T-helper 2 cell treated with Interferon-gamma antibody and Interleukin-4, amounts not matched to agents 5 μg/mL and 100 μg/mL, for 36 hours (primary cell): ENCODE measurements around the gene PMVK.
A peak's percentile ranks its signal among the peaks of the same experiment; 100 is the strongest.

Experiments
- DNase-seq: peaks from one replicate; pipeline ENCODE4 v3.0.0; 2021; ENCODE audit warnings: low spot score
- H3K27ac Mint-ChIP-seq: one replicate; pipeline ENCODE4 v1.8.0; 2021; ENCODE audit warnings: mild to moderate bottlenecking, mixed read lengths
- H3K27me3 Mint-ChIP-seq: one replicate; pipeline ENCODE4 v1.8.0; 2021; ENCODE audit warnings: low read depth, mixed read lengths
- H3K36me3 Mint-ChIP-seq: one replicate; pipeline ENCODE4 v1.8.0; 2021; ENCODE audit warnings: low read depth, mixed read lengths
- H3K4me1 Mint-ChIP-seq: one replicate; pipeline ENCODE4 v1.8.0; 2021; ENCODE audit warnings: low read depth, mixed read lengths
- H3K4me3 Mint-ChIP-seq: one replicate; pipeline ENCODE4 v1.8.0; 2022; ENCODE audit warnings: mild to moderate bottlenecking, moderate library complexity, mixed read lengths
- H3K9me3 Mint-ChIP-seq: one replicate; pipeline ENCODE4 v1.8.0; 2021; ENCODE audit warnings: mixed read lengths

Gene PMVK

DNA sequence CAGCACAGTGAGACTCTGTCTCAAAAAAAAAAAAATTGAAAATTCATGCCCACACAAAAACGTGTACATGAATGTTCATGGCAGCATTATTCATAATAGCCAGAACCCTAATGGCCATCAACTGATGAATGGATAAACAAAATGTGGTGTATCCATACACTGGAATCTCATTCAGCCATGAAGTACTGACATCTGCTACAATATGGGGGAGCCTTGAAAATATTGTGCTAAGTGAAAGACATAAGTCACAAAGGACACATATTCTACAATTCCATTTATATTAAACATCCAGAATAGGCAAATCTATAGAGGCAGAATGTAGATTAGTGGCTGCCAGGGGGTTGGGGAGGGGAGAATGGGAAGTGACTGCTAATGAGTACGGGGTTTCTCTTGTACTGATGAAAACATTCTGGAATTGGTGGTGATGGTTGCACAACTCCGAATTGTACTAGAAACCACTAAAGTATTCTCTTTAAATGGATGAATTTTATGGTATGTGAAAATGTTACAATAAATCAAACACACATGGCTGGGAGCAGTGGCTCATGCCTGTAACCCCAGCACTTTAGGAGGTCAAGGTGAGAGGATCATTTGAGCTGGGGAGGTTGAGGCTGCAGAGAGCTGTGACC, 33.5 kb downstream of the PMVK start:
- Mint-ChIP-seq H3K27me3 (peaks cover 3% of the 10 kb centered on the region), H3K36me3 (no peaks in the 10 kb centered on the region), H3K27ac (no peak overlapping the region), H3K4me1 (no peaks in the 10 kb centered on the region), H3K9me3 (no peaks in the 10 kb centered on the region), H3K4me3 (no peak overlapping the region)
- no peak for DNase-seq

DNA sequence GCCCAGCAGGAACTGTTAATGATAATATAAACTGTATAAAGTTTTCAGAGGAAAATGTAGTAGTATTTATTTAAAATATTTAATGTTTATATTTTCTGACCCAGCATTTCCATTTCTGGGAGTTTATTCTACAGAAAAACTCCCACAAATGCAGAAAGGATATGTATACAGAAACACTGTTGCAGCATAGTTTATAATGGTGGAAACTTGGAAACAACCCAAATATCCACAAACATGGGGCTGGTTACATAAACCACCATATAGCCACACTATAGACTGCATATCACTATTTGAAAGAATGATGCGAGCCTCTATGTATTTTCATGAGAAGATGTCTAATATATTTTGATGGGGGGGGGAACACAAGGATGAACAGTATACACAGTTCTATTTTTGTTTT, 34.9 kb downstream of the PMVK start:
- H3K9me3 Mint-ChIP-seq, result no peaks in the 10 kb centered on the region
- H3K27me3 Mint-ChIP-seq, result peaks cover 3% of the 10 kb centered on the region
- no peak overlapping the region for H3K4me3 Mint-ChIP-seq
- H3K36me3 Mint-ChIP-seq, result no peaks in the 10 kb centered on the region
- H3K27ac Mint-ChIP-seq, result no peak overlapping the region
- no peak for DNase-seq
- no peaks in the 10 kb centered on the region for H3K4me1 Mint-ChIP-seq

DNA sequence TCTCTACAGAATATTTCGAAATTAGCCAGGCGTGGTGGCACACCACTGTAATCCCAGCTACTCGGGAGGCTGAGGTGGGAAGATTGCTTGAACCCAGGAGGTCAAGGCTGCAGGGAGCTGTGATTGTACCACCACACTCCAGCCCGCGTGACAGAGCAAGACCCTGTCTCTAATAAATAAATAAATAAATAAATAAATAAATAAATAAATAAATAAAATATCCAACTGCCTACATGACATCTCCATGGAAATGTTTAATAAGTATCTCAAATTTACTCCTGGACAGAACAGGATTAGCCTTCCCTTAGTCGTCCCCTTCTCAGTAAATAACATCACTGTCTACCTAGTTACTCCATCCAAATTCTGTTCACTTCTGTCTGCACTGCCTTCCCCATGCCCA, 37.5 kb downstream of the PMVK start:
- no peak for DNase-seq

DNA sequence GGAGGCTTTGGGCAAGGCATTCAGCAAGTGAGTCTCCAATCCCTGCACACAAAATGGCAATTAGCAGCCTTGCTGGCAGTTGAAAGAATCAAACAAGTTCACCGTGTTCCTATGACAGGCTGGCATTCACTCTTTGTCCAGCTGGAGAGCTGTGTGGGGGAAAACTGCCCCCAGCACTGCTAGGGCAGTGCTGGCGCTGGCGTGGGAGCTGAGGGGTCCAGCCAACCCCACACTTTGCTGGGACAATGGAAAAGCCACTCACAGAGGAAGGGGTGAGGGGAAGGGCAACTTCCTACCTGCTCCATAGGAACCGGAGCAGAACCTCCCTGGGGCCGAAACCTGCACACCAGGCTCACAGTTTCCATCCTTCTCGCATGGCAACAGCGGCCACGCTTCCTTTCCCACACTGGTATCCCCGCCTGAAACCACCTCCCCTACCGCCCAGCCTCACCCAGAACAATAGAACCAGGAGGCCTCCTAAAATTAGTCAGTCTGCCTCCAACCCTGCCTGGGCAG, 39.7 kb downstream of the PMVK start:
- H3K36me3 Mint-ChIP-seq, result no peaks in the 10 kb centered on the region
- H3K4me1 Mint-ChIP-seq, result no peaks in the 10 kb centered on the region
- DNase-seq, result no peak
- no peak overlapping the region for H3K27ac Mint-ChIP-seq
- H3K9me3 Mint-ChIP-seq, result no peaks in the 10 kb centered on the region
- no peak overlapping the region for H3K4me3 Mint-ChIP-seq
- peaks cover 20% of the 10 kb centered on the region for H3K27me3 Mint-ChIP-seq

More for the DNA sequence above, 37.5 kb downstream of the PMVK start:
- no peak overlapping the region for H3K27ac Mint-ChIP-seq
- H3K4me3 Mint-ChIP-seq, result no peak overlapping the region
- no peaks in the 10 kb centered on the region for H3K9me3 Mint-ChIP-seq
- H3K36me3 Mint-ChIP-seq, result no peaks in the 10 kb centered on the region
- H3K27me3 Mint-ChIP-seq, result peaks cover 8% of the 10 kb centered on the region
- H3K4me1 Mint-ChIP-seq, result no peaks in the 10 kb centered on the region

DNA sequence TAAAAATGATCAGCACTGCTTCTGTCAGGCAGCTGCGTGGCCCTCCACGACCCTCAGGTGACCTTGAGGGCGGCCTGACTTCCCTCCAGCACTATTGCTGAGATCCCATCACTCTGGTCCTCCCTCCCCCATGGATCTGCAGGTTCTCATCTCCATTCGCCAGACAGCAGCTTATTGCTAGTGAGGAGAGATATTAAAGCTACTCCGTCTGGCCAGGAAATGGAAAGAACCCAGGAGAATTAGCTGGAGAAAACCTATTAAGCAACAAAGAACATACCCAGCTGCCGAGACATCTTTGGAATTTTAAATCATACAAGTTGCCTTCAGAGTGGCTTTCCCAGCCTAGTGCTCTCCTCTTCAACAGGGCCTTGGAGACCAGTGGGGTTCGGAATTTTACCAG, 40.7 kb downstream of the PMVK start:
- Mint-ChIP-seq H3K4me1 (peaks cover 1% of the 10 kb centered on the region), H3K27ac (no peak overlapping the region)
- DNase-seq, result no peak

DNA sequence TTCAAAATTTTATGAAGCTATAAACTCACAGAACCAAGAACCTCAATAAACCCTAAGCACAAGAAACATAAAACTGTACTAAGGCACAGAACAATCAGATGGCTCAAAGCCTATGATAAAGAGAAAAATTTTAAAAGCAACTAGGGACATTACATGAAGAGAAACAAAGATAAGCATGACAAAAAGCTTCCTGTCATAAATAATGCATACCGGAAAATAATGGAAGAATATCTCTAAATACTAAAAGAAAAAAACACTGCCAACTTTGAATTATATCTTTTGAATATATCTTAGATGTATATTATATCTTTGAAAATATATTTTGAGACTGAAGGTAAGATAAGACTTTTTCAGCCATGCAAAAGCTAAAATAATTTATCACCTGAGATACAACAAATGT, 45.1 kb downstream of the PMVK start:
- Mint-ChIP-seq H3K4me1 (peaks cover 9% of the 10 kb centered on the region), H3K9me3 (no peaks in the 10 kb centered on the region), H3K27me3 (peaks cover 22% of the 10 kb centered on the region), H3K4me3 (no peak overlapping the region), H3K27ac (no peak overlapping the region), H3K36me3 (no peaks in the 10 kb centered on the region)
- no peak for DNase-seq

More for the DNA sequence above, 40.7 kb downstream of the PMVK start:
- no peak overlapping the region for H3K4me3 Mint-ChIP-seq
- H3K36me3 Mint-ChIP-seq, result no peaks in the 10 kb centered on the region
- H3K27me3 Mint-ChIP-seq, result peaks cover 25% of the 10 kb centered on the region
- H3K9me3 Mint-ChIP-seq, result no peaks in the 10 kb centered on the region

DNA sequence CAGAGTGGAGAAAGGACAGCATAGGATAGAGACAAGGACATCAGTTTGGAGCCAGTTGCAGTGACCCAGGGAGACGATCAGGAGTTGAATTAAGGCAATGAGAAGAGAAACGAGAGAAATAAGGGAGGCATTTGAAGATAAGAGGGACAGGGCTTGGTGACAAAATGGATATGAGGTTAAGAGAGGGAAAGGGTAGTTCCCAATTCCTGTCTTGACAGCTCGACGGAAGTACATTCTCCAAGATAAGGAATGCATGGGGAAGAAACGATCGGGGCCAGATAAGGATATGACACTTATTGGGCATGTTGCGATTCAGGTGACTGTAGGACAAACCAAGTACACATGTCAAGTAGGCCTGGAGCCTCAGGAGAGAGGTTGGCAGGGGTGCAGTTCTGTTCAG, 47.8 kb downstream of the PMVK start:
- Mint-ChIP-seq H3K27ac (no peak overlapping the region), H3K9me3 (no peaks in the 10 kb centered on the region), H3K4me1 (peaks cover 24% of the 10 kb centered on the region), H3K4me3 (no peak overlapping the region), H3K27me3 (peaks cover 14% of the 10 kb centered on the region), H3K36me3 (no peaks in the 10 kb centered on the region)
- no peak for DNase-seq

DNA sequence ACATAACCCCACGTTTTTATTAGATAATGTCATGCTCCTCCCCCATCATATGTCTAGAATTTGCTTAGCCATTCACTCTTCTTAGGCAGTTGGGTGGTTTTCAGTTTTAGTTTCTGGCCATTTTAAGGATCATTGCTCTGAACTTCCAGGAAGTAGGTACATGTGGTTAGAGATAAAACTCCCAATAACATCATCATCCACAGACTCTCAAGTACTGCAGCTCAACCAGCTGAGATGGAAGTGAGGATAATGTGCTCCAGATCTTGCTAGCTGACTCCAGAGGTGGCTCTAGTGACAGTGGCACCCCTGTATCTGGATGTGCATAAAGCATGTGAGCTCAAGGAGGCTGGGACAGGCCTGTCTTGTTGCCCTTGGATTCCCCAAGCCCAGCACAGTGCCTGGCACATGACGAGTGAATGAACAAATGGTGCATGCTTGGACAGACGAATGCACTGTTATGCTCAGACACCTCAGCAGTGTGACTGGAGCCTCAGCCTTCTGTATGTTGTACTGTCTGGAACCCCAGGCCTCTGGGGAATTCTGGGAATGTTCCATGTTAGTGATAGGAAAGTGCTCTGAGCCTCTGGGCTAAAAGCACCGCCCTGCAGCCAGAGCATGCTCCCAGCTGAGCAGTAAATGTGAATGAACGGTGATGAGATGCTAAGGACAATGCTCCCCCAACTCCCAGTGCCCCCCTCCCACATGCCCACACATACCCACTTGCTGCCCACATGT, 50.1 kb downstream of the PMVK start:
- Mint-ChIP-seq H3K9me3 (no peaks in the 10 kb centered on the region), H3K4me3 (peak overlapping the region; percentile 21), H3K27me3 (peaks cover 5% of the 10 kb centered on the region), H3K27ac (peak overlapping the region; percentile 3), H3K4me1 (peaks cover 24% of the 10 kb centered on the region), H3K36me3 (no peaks in the 10 kb centered on the region)
- DNase-seq, result peak; percentile 12

DNA sequence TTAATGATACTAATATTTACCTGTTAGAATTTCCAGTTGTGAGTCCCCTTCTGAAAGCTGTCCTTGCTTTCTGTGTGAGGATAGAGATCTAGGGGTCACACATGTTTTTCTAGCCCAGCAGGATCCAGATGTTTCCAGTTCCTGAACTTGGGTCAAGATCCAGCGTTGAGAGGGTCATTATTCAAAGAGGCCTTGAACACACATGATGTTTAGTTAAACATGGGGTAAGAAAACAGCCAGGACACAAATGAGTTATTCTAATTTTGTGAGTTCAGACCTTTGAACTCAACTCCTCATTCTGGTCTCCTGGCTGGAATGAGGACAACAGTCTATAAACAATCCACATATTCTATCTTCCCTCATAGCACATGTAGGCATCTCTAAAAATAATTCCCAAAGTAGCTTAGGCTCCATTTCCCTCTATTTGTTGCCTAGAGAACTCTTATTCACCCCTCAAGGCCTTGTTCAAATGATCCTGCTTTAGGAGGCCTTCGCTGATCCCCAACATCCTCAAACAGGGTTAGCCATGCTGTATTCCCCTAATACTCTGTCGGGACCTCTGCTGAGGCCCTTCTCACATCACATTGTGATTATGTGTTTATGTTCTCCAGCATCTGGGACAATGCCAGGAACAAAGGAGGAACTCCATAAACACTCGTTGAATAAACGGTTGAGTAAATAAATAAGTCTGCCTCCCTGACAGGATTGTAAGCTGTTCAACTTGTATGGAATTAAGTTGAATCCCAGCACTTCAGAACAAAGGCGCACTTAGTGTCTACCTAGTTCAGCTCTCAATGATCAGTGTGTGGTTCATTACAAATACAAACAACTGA, 51.4 kb downstream of the PMVK start:
- no peaks in the 10 kb centered on the region for H3K9me3 Mint-ChIP-seq
- H3K36me3 Mint-ChIP-seq, result no peaks in the 10 kb centered on the region
- no peaks in the 10 kb centered on the region for H3K27me3 Mint-ChIP-seq
- no peak overlapping the region for H3K27ac Mint-ChIP-seq
- peaks cover 23% of the 10 kb centered on the region for H3K4me1 Mint-ChIP-seq
- no peak overlapping the region for H3K4me3 Mint-ChIP-seq
- DNase-seq, result no peak

DNA sequence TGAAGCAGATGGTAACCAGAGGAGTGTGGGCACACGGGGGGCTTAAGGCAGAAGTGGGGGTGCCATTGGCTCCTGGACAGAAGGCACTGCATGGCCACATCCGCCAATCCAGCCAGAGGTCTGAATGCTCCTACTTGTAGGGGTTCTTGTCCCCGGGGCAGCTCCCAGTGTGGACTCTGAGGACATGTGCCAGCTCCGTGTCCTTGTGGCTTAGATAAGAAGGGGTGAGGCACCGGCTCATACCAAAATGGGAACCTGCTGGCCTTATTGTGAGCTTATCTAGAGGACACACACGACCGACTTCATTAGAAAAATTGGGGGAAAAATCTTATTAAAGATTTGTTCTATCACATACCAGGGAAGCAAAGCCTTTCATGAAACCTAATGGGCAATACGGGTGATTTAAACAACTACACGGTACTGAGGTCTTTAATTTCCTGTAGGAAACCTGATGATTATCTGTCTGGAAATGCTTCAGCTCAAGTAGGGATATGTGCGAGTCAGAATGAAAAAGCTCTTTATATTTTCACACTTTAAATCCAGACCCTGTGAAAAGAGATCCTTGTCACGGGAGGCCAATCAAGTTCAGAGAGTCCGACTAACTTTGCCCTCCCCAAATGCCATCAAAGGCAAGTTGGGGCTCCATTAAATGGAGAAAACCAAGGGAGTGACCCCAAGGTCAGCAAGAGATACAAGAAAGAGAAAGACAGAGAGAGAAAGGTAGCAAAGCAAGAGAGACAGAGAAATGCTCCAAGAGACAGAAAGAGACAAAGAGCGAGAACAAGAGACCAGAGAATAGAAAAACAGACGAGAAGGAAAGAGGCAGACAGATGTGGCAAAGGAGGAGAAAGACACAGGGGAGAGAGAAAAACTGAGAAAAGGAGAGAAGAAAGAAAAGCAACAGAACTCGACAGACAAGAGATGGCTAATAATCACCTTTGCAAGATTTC, 52.3 kb downstream of the PMVK start:
- Mint-ChIP-seq H3K4me1 (peaks cover 23% of the 10 kb centered on the region), H3K4me3 (no peak overlapping the region), H3K27ac (no peak overlapping the region), H3K36me3 (no peaks in the 10 kb centered on the region), H3K9me3 (no peaks in the 10 kb centered on the region), H3K27me3 (no peaks in the 10 kb centered on the region)
- DNase-seq, result no peak

DNA sequence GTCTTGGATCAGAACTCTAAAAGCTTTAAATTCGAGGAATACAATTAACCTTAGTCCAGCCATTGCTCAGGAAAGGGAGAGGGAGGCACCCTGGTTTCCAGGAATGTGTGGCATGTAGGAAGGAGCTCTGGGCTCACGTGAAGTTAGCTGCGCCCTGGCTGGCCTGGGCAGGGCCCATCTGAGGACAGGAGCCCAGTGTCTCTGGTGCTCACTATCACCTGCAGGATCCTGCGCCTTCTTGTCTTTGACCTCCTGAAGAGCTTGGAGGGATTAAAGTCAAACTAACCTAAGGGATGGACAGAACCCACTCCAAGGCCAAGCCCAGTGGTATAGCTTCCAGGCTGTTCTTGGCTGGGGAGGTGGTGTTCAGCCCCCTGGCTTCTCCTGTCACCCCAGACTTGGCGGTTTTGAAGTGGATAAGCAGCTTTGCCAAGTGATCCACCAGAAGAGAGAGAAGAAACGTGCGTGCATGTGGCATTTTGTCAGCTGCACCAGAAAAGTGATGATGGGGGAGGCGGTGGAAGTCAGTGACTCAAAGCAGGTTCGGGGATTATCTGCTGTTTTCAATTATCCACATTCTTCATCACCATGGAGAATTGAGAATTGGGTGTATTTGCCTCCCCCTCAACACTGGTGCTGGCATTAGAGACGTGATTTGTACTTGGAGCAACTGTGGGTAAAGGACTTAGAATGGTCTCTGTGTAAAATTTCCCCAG, 54.5 kb downstream of the PMVK start:
- no peak overlapping the region for H3K4me3 Mint-ChIP-seq
- H3K27me3 Mint-ChIP-seq, result no peaks in the 10 kb centered on the region
- H3K27ac Mint-ChIP-seq, result no peak overlapping the region
- peaks cover 20% of the 10 kb centered on the region for H3K4me1 Mint-ChIP-seq
- no peaks in the 10 kb centered on the region for H3K36me3 Mint-ChIP-seq
- H3K9me3 Mint-ChIP-seq, result no peaks in the 10 kb centered on the region
- no peak for DNase-seq

DNA sequence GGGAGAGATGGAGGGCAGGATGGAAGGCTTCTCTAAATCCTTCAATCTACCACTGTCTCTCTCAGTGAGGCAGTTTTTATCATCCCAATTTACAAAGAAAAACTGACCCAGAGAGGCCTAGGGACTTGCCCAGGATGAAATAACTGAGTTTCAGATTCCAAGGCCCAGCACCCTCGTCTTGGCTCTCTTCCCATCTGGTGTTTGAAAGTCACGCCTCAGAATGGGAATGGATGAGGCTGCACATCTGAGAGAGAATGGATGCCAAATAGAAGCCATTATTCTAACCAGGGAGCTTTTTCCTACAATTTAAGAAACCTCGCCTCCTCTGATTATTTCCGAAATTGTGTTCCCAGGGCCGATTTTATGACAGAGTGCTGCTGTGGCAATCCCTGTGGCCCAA, 55.8 kb downstream of the PMVK start:
- no peak overlapping the region for H3K27ac Mint-ChIP-seq
- H3K36me3 Mint-ChIP-seq, result no peaks in the 10 kb centered on the region
- H3K4me1 Mint-ChIP-seq, result peaks cover 7% of the 10 kb centered on the region
- no peaks in the 10 kb centered on the region for H3K9me3 Mint-ChIP-seq
- H3K27me3 Mint-ChIP-seq, result no peaks in the 10 kb centered on the region
- H3K4me3 Mint-ChIP-seq, result no peak overlapping the region
- DNase-seq, result no peak

DNA sequence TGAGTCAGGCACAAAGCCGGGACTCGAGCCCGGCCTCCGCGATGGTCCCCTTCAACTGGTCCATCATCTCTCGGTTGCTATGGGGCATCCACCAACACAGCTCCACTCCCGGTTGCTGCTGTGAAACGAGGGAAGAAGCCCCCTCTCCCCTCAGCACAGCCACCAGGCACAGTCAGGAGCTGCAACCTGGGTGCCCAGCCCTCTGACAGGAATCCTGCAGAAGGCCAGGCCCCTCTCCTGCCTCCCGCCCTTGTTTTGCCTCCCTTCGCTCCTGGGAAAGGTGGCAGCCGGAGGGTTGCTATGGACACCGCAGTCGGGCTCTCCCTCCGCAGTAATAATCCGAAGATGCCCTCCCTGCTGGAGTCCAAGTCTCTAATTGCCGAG, 57.5 kb downstream of the PMVK start:
- H3K9me3 Mint-ChIP-seq, result no peaks in the 10 kb centered on the region

More for the DNA sequence above, 57.5 kb downstream of the PMVK start:
- no peak overlapping the region for H3K27ac Mint-ChIP-seq
- peaks cover 3% of the 10 kb centered on the region for H3K27me3 Mint-ChIP-seq
- no peaks in the 10 kb centered on the region for H3K36me3 Mint-ChIP-seq
- H3K4me3 Mint-ChIP-seq, result no peak overlapping the region
- H3K4me1 Mint-ChIP-seq, result peaks cover 5% of the 10 kb centered on the region
- no peak for DNase-seq
